NOMO-1 treated with dmso at 0.1 percent for 144 hours (cell line): ENCODE data around the gene TTC39B.

Experiments
- DNase-seq: peaks from one replicate; lab custom pipeline; 2025; ENCODE audit not compliant: unreplicated experiment; lab: John Stamatoyannopoulos, UW

The TTC39B gene

GRCh38 chr9:15137658-15138356 is 169.2 kb downstream of the TTC39B start:
- DNase-seq, result no peak

- DNase-seq, result no peak
Measured at GRCh38 chr9:15137089-15137488, 169.9 kb downstream of the TTC39B start.

- no peak for DNase-seq
Measured at GRCh38 chr9:15136646-15137045, 170.4 kb downstream of the TTC39B start.

GRCh38 chr9:15135164-15135792 is 171.7 kb downstream of the TTC39B start:
- no peak for DNase-seq

GRCh38 chr9:15133488-15133887 is 173.5 kb downstream of the TTC39B start:
- DNase-seq, result no peak

- no peak for DNase-seq
Measured at GRCh38 chr9:15132091-15132490, 174.9 kb downstream of the TTC39B start.

GRCh38 chr9:15131094-15131493 is 175.9 kb downstream of the TTC39B start:
- DNase-seq, result no peak

- no peak for DNase-seq
Measured at GRCh38 chr9:15127831-15128230, 179.2 kb downstream of the TTC39B start.

GRCh38 chr9:15121630-15122029 is 185.4 kb downstream of the TTC39B start:
- no peak for DNase-seq

- no peak for DNase-seq
Measured at GRCh38 chr9:15116130-15116580, 190.9 kb downstream of the TTC39B start.

- no peak for DNase-seq
Measured at GRCh38 chr9:15115702-15116101, 191.3 kb downstream of the TTC39B start.

- no peak for DNase-seq
Measured at GRCh38 chr9:15115041-15115440, 192.0 kb downstream of the TTC39B start.
